BLaER1 treated with 17β-estradiol and CSF1 and Interleukin-3, amounts not matched to agents 10 nM and 100 nM (cell line): ENCODE data around the gene SLC16A5.
A peak's percentile ranks its signal among the peaks of the same experiment; 100 is the strongest.
"Not testable (repeated sequence)": the region's sequence is repeated elsewhere in the genome, so short reads cannot be mapped to it uniquely, and the experiment has no call there.

Source experiments
- H3K27ac ChIP-seq, 11 experiments: shearing (Covaris generic); formaldehyde crosslinking; 2 replicates each; pipeline ENCODE4 v1.8.1; 2022
- H3K27me3 ChIP-seq, 11 experiments: shearing (Covaris generic); formaldehyde crosslinking; 2 replicates each; pipeline ENCODE4 v1.8.1; 2022
- H3K36me3 ChIP-seq, 11 experiments: shearing (Covaris generic); formaldehyde crosslinking; 2 replicates each; pipeline ENCODE4 v1.8.1; 2022
- H3K4me1 ChIP-seq, 10 experiments: shearing (Covaris generic); formaldehyde crosslinking; 2 replicates each; pipeline ENCODE4 v1.8.1; 2022
- H3K4me2 ChIP-seq, 11 experiments: shearing (Covaris generic); formaldehyde crosslinking; 2 replicates each; pipeline ENCODE4 v1.8.1; 2022
- H3K4me3 ChIP-seq, 10 experiments: shearing (Covaris generic); formaldehyde crosslinking; 2 replicates each; pipeline ENCODE4 v1.8.1; 2022
- H3K9ac ChIP-seq, 11 experiments: shearing (Covaris generic); formaldehyde crosslinking; 2 replicates each; pipeline ENCODE4 v1.8.1; 2022
- H3K9me3 ChIP-seq, 11 experiments: shearing (Covaris generic); formaldehyde crosslinking; replicated peaks in 1 of 11; 2 replicates each; pipeline ENCODE4 v1.8.1; 2022
- H4K20me1 ChIP-seq, 11 experiments: shearing (Covaris generic); formaldehyde crosslinking; 2 replicates each; pipeline ENCODE4 v1.8.1; 2022
- Cebpa-rat ChIP-seq, 11 experiments: shearing (Covaris generic); IDR thresholded peaks; 2 replicates each; pipeline ENCODE4 v1.8.1; 2022

SLC16A5 gene

DNA sequence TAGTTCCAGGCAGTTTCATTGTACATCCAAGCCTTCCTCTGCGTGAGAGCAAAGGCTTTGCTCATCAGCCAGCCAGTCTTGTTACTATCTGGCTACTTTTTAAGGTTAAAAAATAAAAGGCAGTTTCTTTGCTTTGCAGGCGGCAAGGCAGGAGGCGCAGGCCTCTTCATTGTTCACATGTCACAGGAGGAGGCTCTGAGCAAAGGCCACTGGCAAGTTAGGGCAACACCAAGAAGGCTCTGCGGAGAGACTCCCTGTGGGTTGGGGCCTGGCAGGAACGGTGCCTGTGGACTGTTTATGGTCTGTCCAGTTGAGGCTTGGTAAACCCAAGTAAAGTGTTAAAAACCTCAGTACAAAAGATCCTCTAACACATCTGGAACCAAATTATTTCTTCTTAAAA, 47.7 kb downstream of the SLC16A5 start:
- peak overlapping the region in 2 of 11 experiments; percentile 0 to 8; a peak in 2 of 22 replicates for H3K9ac ChIP-seq
- no peaks in the 10 kb centered on the region for H3K9me3 ChIP-seq
- TF ChIP-seq Cebpa-rat (IDR thresholded peaks at IDR 0.05): no peak
- peaks cover 17 to 34% (median 27%) of the 10 kb centered on the region in 10 experiments for H3K4me1 ChIP-seq
- no peak overlapping the region for H3K4me3 ChIP-seq
- peaks cover 1 to 56% (median 13%) of the 10 kb centered on the region in 11 experiments; a peak in 18 of 22 replicates for H4K20me1 ChIP-seq
- H3K27me3 ChIP-seq: no peaks in the 10 kb centered on the region
- H3K36me3 ChIP-seq: peaks cover 45 to 69% (median 62%) of the 10 kb centered on the region in 11 experiments
- H3K27ac ChIP-seq: peak overlapping the region in 2 of 11 experiments; percentile 11 to 14; a peak in 1 of 22 replicates
- no peak overlapping the region for H3K4me2 ChIP-seq

- no peak overlapping the region for H3K4me2 ChIP-seq
- no peaks in the 10 kb centered on the region for H3K9me3 ChIP-seq
- H4K20me1 ChIP-seq: peaks cover 0 to 58% (median 13%) of the 10 kb centered on the region in 11 experiments; a peak in 9 of 22 replicates
- peak overlapping the region in 1 of 11 experiments; percentile 14; a peak in 1 of 22 replicates for H3K27ac ChIP-seq
- H3K4me1 ChIP-seq: peaks cover 18 to 36% (median 29%) of the 10 kb centered on the region in 10 experiments
- TF ChIP-seq Cebpa-rat (IDR thresholded peaks at IDR 0.05): no peak
- no peak overlapping the region for H3K4me3 ChIP-seq
- H3K9ac ChIP-seq: peak overlapping the region in 1 of 11 experiments; percentile 0; a peak in 2 of 22 replicates
- H3K27me3 ChIP-seq: no peaks in the 10 kb centered on the region
- H3K36me3 ChIP-seq: peaks cover 49 to 71% (median 66%) of the 10 kb centered on the region in 11 experiments
Measured at GRCh38 chr17:75135946-75136345, 48.2 kb downstream of the SLC16A5 start.

- H3K9me3 ChIP-seq, H3K27ac ChIP-seq, H3K4me3 ChIP-seq, H3K9ac ChIP-seq, H3K27me3 ChIP-seq, H3K4me2 ChIP-seq: not testable (repeated sequence)
- Histone ChIP-seq H4K20me1 (peaks cover 0 to 68% (median 20%) of the 10 kb centered on the region in 11 experiments; a peak in 11 of 22 replicates), H3K4me1 (peaks cover 13 to 40% (median 31%) of the 10 kb centered on the region in 10 experiments), H3K36me3 (peaks cover 59 to 87% (median 82%) of the 10 kb centered on the region in 11 experiments)
Measured at GRCh38 chr17:75137762-75138161, 50.0 kb downstream of the SLC16A5 start.

- Histone ChIP-seq H3K36me3 (peaks cover 65 to 94% (median 89%) of the 10 kb centered on the region in 11 experiments), H3K9me3 (no peaks in the 10 kb centered on the region), H3K4me3 (no peak overlapping the region), H3K27ac (no peak overlapping the region), H3K9ac (no peak overlapping the region), H3K4me2 (no peak overlapping the region), H3K4me1 (peaks cover 6 to 40% (median 30%) of the 10 kb centered on the region in 10 experiments; a peak in 19 of 20 replicates), H3K27me3 (no peaks in the 10 kb centered on the region), H4K20me1 (peaks cover 0 to 76% (median 28%) of the 10 kb centered on the region in 11 experiments; a peak in 12 of 22 replicates)
- TF ChIP-seq Cebpa-rat (IDR thresholded peaks at IDR 0.05): no peak
Measured at GRCh38 chr17:75138519-75138918, 50.8 kb downstream of the SLC16A5 start.

GRCh38 chr17:75142236-75142971, 54.6 kb downstream of the SLC16A5 start:
- no peak overlapping the region for H3K4me3 ChIP-seq
- no peak overlapping the region for H3K9ac ChIP-seq
- TF ChIP-seq Cebpa-rat (IDR thresholded peaks at IDR 0.05): no peak
- peaks cover 0 to 84% (median 49%) of the 10 kb centered on the region in 11 experiments; a peak in 17 of 22 replicates for H4K20me1 ChIP-seq
- H3K9me3 ChIP-seq: no peaks in the 10 kb centered on the region
- peaks cover 20 to 40% (median 30%) of the 10 kb centered on the region in 10 experiments for H3K4me1 ChIP-seq
- peaks cover 76 to 98% (median 97%) of the 10 kb centered on the region in 11 experiments for H3K36me3 ChIP-seq
- no peak overlapping the region for H3K27ac ChIP-seq
- H3K27me3 ChIP-seq: no peaks in the 10 kb centered on the region
- peak overlapping the region in 3 of 11 experiments; percentile 7 to 53 (median 47); a peak in 6 of 22 replicates for H3K4me2 ChIP-seq

- Histone ChIP-seq H3K4me2 (peak overlapping the region in 1 of 11 experiments; percentile 49; a peak in 2 of 22 replicates), H3K4me3 (no peak overlapping the region), H3K9me3 (no peaks in the 10 kb centered on the region), H3K4me1 (peaks cover 21 to 65% (median 40%) of the 10 kb centered on the region in 10 experiments), H3K36me3 (peaks cover 63 to 98% (median 96%) of the 10 kb centered on the region in 11 experiments), H3K27ac (no peak overlapping the region), H3K9ac (peak overlapping the region in 1 of 11 experiments; percentile 7; a peak in 1 of 22 replicates), H3K27me3 (no peaks in the 10 kb centered on the region), H4K20me1 (peaks cover 0 to 92% (median 71%) of the 10 kb centered on the region in 11 experiments; a peak in 19 of 22 replicates)
- TF ChIP-seq Cebpa-rat (IDR thresholded peaks at IDR 0.05): no peak
Measured at GRCh38 chr17:75144816-75145512, 57.2 kb downstream of the SLC16A5 start.

- H3K27me3 ChIP-seq: no peaks in the 10 kb centered on the region
- peaks cover 17 to 70% (median 39%) of the 10 kb centered on the region in 10 experiments for H3K4me1 ChIP-seq
- peaks cover 51 to 98% (median 89%) of the 10 kb centered on the region in 11 experiments for H3K36me3 ChIP-seq
- peaks cover 0 to 94% (median 81%) of the 10 kb centered on the region in 11 experiments; a peak in 19 of 22 replicates for H4K20me1 ChIP-seq
- H3K9ac ChIP-seq: 0 out of 22 replicates have a peak overlapping the region, but pooled peaks of 1 of the 11 experiments have one; percentile 15
- H3K27ac ChIP-seq: no peak overlapping the region
- no peak for TF ChIP-seq Cebpa-rat (IDR thresholded peaks at IDR 0.05)
- peak overlapping the region in 1 of 11 experiments; percentile 73; a peak in 1 of 22 replicates for H3K4me2 ChIP-seq
- H3K4me3 ChIP-seq: no peak overlapping the region
- H3K9me3 ChIP-seq: no peaks in the 10 kb centered on the region
Measured at GRCh38 chr17:75146592-75146991, 58.8 kb downstream of the SLC16A5 start.

GRCh38 chr17:75147878-75148546, 60.3 kb downstream of the SLC16A5 start:
- Histone ChIP-seq H3K4me3 (no peak overlapping the region), H3K27me3 (no peaks in the 10 kb centered on the region), H3K4me2 (peak overlapping the region in 3 of 11 experiments; percentile 14 to 74 (median 73); a peak in 5 of 22 replicates), H3K4me1 (peaks cover 22 to 72% (median 43%) of the 10 kb centered on the region in 10 experiments), H3K36me3 (peaks cover 41 to 92% (median 77%) of the 10 kb centered on the region in 11 experiments), H3K27ac (peak overlapping the region in 3 of 11 experiments; percentile 19 to 66 (median 61); a peak in 5 of 22 replicates), H3K9me3 (no peaks in the 10 kb centered on the region), H4K20me1 (peaks cover 0 to 100% (median 90%) of the 10 kb centered on the region in 11 experiments; a peak in 19 of 22 replicates), H3K9ac (peak overlapping the region in 1 of 11 experiments; percentile 45; a peak in 1 of 22 replicates)
- TF ChIP-seq Cebpa-rat (IDR thresholded peaks at IDR 0.05): no peak
